GM23248 (cell line): Measurements from ENCODE around the gene CAMK2N1.

ENCODE experiments used
- EZH2 ChIP-seq: fragments of 200-600 bp; sonication (generic); IDR thresholded peaks from 2 replicates; pipeline ENCODE4 v1.6.1; 2018; ENCODE audit warnings: antibody characterized with exemption, mild to moderate bottlenecking; ENCODE audit not compliant: insufficient read depth, poor library complexity, severe bottlenecking
- EZH2phosphoT487 ChIP-seq: fragments of 200-600 bp; sonication (generic); IDR thresholded peaks from 2 replicates; pipeline ENCODE4 v1.6.1; 2018; ENCODE audit warnings: antibody characterized with exemption, moderate library complexity, mild to moderate bottlenecking, low read depth; ENCODE audit not compliant: insufficient read depth

GRCh38 chr1:20462397-20462796 is 23.6 kb downstream of the CAMK2N1 start:
- TF ChIP-seq EZH2phosphoT487 (no peak), EZH2 (no peak)
